PC-3 (cell line): ENCODE data around the gene AQP6. TPM values are rescaled to one million over a fixed set of nuclear protein-coding genes. Genes with fewer than 3 reads are reported as not detected.

Experiments used
- ATAC-seq: fragments of 200-7000 bp; cut with Tn5 transposase; 2 replicates; pipeline ENCODE4 v1.9.1; 2020; ENCODE audit warnings: mild to moderate bottlenecking, moderate library complexity
- BruUV-seq: library from RNA; stranded (reverse); fragments of 400-500 nt; replicated peaks from 2 replicates; lab custom pipeline; 2021; lab: Mats Ljungman, UMichigan
- CTCF ChIA-PET: fragments of 300-600 bp; sonication (Branson Sonifier 250); formaldehyde crosslinking; loops from one replicate; lab custom pipeline; 2022; ENCODE audit warnings: antibody characterized with exemption; lab: Charles Lee
- POLR2A ChIA-PET: fragments of 300-600 bp; sonication (Branson Sonifier 250); formaldehyde crosslinking; loops from one replicate; lab custom pipeline; 2022; ENCODE audit warnings: antibody characterized with exemption; ENCODE audit not compliant: unreplicated experiment; lab: Charles Lee
- DNase-seq: peaks from one replicate; pipeline ENCODE4 v3.0.0-alpha.2; 2015
- H2AFZ ChIP-seq: fragments of 300-600 bp; sonication (generic); 2 replicates; pipeline ENCODE4 v1.6.0; 2016; ENCODE audit warnings: antibody characterized with exemption, low read length
- H3F3A ChIP-seq: fragments of 300-600 bp; sonication (generic); one replicate; pipeline ENCODE4 v1.6.0; 2017; ENCODE audit warnings: antibody characterized with exemption, low read length, control low read depth, mild to moderate bottlenecking; ENCODE audit not compliant: unreplicated experiment
- H3K27ac ChIP-seq: fragments of 300-600 bp; sonication (generic); 2 replicates; pipeline ENCODE4 v1.5.1; 2016; ENCODE audit warnings: mild to moderate bottlenecking, low read length
- H3K27me3 ChIP-seq: fragments of 300-600 bp; sonication (generic); 2 replicates; pipeline ENCODE4 v1.6.1; 2016; ENCODE audit warnings: low read length, mixed read lengths
- H3K36me3 ChIP-seq: fragments of 300-600 bp; sonication (generic); 2 replicates; pipeline ENCODE4 v1.6.1; 2016; ENCODE audit warnings: low read depth, mixed run types, low read length, mixed read lengths
- H3K4me1 ChIP-seq: fragments of 300-600 bp; sonication (generic); 2 replicates; pipeline ENCODE4 v1.5.1; 2016; ENCODE audit warnings: low read length; ENCODE audit not compliant: insufficient read depth
- H3K4me2 ChIP-seq: fragments of 300-600 bp; sonication (generic); 2 replicates; pipeline ENCODE4 v1.6.0; 2016; ENCODE audit warnings: low read length
- H3K4me3 ChIP-seq: fragments of 300-600 bp; sonication (generic); 2 replicates; pipeline ENCODE4 v1.5.1; 2016; ENCODE audit warnings: mild to moderate bottlenecking, low read length, mixed read lengths
- H3K79me2 ChIP-seq: fragments of 300-600 bp; sonication (generic); 2 replicates; pipeline ENCODE4 v1.6.1; 2017; ENCODE audit warnings: low read length, mixed read lengths
- H3K9ac ChIP-seq: fragments of 300-600 bp; sonication (generic); 2 replicates; pipeline ENCODE4 v1.6.0; 2016; ENCODE audit warnings: mild to moderate bottlenecking, low read length
- H3K9me2 ChIP-seq: fragments of 300-600 bp; sonication (generic); replicated peaks from 2 replicates; pipeline ENCODE4 v1.6.1; 2016; ENCODE audit warnings: mixed run types, low read length, mixed read lengths
- H3K9me3 ChIP-seq: fragments of 300-600 bp; sonication (generic); 2 replicates; pipeline ENCODE4 v1.6.1; 2016; ENCODE audit warnings: low read length, mixed read lengths
- H4K20me1 ChIP-seq: fragments of 300-600 bp; sonication (generic); 2 replicates; pipeline ENCODE4 v1.6.1; 2016; ENCODE audit warnings: low read length, mixed read lengths
- CTCF ChIP-seq: fragments of 300-600 bp; sonication (generic); conservative IDR thresholded peaks from 2 replicates; pipeline ENCODE4 v1.5.1; 2017; ENCODE audit warnings: antibody characterized with exemption, low read depth, mild to moderate bottlenecking, low read length
- EZH2 ChIP-seq: fragments of 300-600 bp; sonication (generic); IDR thresholded peaks from one replicate; pipeline ENCODE4 v1.6.1; 2017; ENCODE audit warnings: antibody characterized with exemption, mild to moderate bottlenecking, low read length; ENCODE audit not compliant: unreplicated experiment
- EZH2phosphoT487 ChIP-seq: fragments of 300-600 bp; sonication (generic); IDR thresholded peaks from 2 replicates; pipeline ENCODE4 v1.6.1; 2018; ENCODE audit warnings: mild to moderate bottlenecking, antibody characterized with exemption, low read length, borderline replicate concordance
- intact Hi-C: fragments of 100-400 bp; cut with micrococcal nuclease; formaldehyde crosslinking; loops from 2 replicates; pipeline ENCODE4 v1.9.0; 2023
- total RNA-seq: library from RNA; depleted of rRNA; stranded (reverse); fragments of >200 nt; gene quantifications from 2 replicates; pipeline ENCODE4 v1.2.3, GENCODE V29; 2014

The AQP6 gene
- total RNA-seq, 1 experiment from 2014 or later: not detected

GRCh38 chr12:50004696-50005095 is 31.9 kb downstream of the AQP6 start:
- no peak for DNase-seq
- Histone ChIP-seq H3K9me2 (no peaks in the 10 kb centered on the region), H3K9me3 (no peaks in the 10 kb centered on the region), H3K4me2 (no peak overlapping the region), H3K27ac (no peak overlapping the region), H2AFZ (no peak overlapping the region), H3K36me3 (peaks cover 69% of the 10 kb centered on the region), H4K20me1 (0 out of 2 replicates have a peak, but pooled peaks cover 6% of the 10 kb centered on the region), H3K4me1 (no peaks in the 10 kb centered on the region; the same call in 1 of the 2 replicates), H3F3A (no peaks in the 10 kb centered on the region), H3K4me3 (no peak overlapping the region), H3K27me3 (no peaks in the 10 kb centered on the region), H3K9ac (no peak overlapping the region), H3K79me2 (peaks cover 33% of the 10 kb centered on the region)
- ChIA-PET CTCF (no interaction called here), POLR2A (no interaction called here)
- no peak for ATAC-seq
- BruUV-seq: no TSS peak
- intact Hi-C loops: no loop called here
- TF ChIP-seq CTCF: no peak
- no peak for TF ChIP-seq EZH2
- no peak for TF ChIP-seq EZH2phosphoT487

GRCh38 chr12:50005175-50005574 is 32.4 kb downstream of the AQP6 start:
- ATAC-seq (no peak), DNase-seq (no peak)
- no peak overlapping the region for H3K4me2 ChIP-seq
- H3K4me1 ChIP-seq: no peaks in the 10 kb centered on the region; the same call in 1 of the 2 replicates
- H4K20me1 ChIP-seq: 0 out of 2 replicates have a peak, but pooled peaks cover 6% of the 10 kb centered on the region
- H3K4me3 ChIP-seq: no peak overlapping the region
- no peaks in the 10 kb centered on the region for H3F3A ChIP-seq
- POLR2A ChIA-PET: no interaction called here
- H3K9ac ChIP-seq: no peak overlapping the region
- no peak overlapping the region for H2AFZ ChIP-seq
- TF ChIP-seq CTCF (no peak), EZH2 (no peak), EZH2phosphoT487 (no peak)
- H3K36me3 ChIP-seq: peaks cover 70% of the 10 kb centered on the region
- no peaks in the 10 kb centered on the region for H3K27me3 ChIP-seq
- no TSS peak for BruUV-seq
- H3K79me2 ChIP-seq: peaks cover 37% of the 10 kb centered on the region
- no peak overlapping the region for H3K27ac ChIP-seq
- H3K9me3 ChIP-seq: no peaks in the 10 kb centered on the region
- intact Hi-C loops: no loop called here
- no peaks in the 10 kb centered on the region for H3K9me2 ChIP-seq
- CTCF ChIA-PET: no interaction called here

GRCh38 chr12:50006280-50006679 is 33.5 kb downstream of the AQP6 start:
- Histone ChIP-seq H3K36me3 (peaks cover 64% of the 10 kb centered on the region), H3K4me1 (no peaks in the 10 kb centered on the region; the same call in 1 of the 2 replicates), H3K9me2 (no peaks in the 10 kb centered on the region), H3K4me2 (no peak overlapping the region), H3K79me2 (peaks cover 48% of the 10 kb centered on the region), H4K20me1 (0 out of 2 replicates have a peak, but pooled peaks cover 6% of the 10 kb centered on the region), H3F3A (no peaks in the 10 kb centered on the region), H2AFZ (no peak overlapping the region), H3K9me3 (no peaks in the 10 kb centered on the region), H3K27me3 (no peaks in the 10 kb centered on the region), H3K27ac (no peak overlapping the region), H3K9ac (no peak overlapping the region), H3K4me3 (no peak overlapping the region)
- TF ChIP-seq EZH2phosphoT487 (no peak), CTCF (no peak), EZH2 (no peak)
- intact Hi-C loops: no loop called here
- ChIA-PET CTCF (no interaction called here), POLR2A (interaction anchor here (0.6 kb wide), 2 partner anchors 39 to 265 kb away, joined by 3 read pairs; partner anchors contain the start of gene TMBIM6)
- no peak for DNase-seq
- ATAC-seq: no peak
- BruUV-seq: no TSS peak
